CD4-positive, alpha-beta T cell (primary cell): Measurements from ENCODE around the gene EMSY. TPM values are rescaled to one million over a fixed set of nuclear protein-coding genes. Genes with fewer than 3 reads are reported as not detected.

Source experiments
- ATAC-seq: fragments of 200-7000 bp; cut with Tn5 transposase; one replicate; pipeline ENCODE4 v1.10.0; 2022; ENCODE audit warnings: mild to moderate bottlenecking; ENCODE audit not compliant: poor library complexity
- CTCF ChIA-PET: fragments of 350-600 bp; sonication (Branson Sonifier 250); formaldehyde crosslinking; loops from one replicate; lab custom pipeline; 2021; ENCODE audit warnings: antibody characterized with exemption, inconsistent platforms; lab: Charles Lee
- POLR2A ChIA-PET: fragments of 350-600 bp; sonication (Branson Sonifier 250); formaldehyde crosslinking; loops from one replicate; lab custom pipeline; 2021; ENCODE audit warnings: antibody characterized with exemption, inconsistent platforms; lab: Charles Lee
- DNase-seq, 14 experiments: peaks; one replicate each; pipeline ENCODE4 v3.0.0-alpha.2; 2013 to 2020; ENCODE audit warnings: mixed read lengths in 2 of 14
- H3K27ac ChIP-seq, 2 donors: one replicate each; pipeline versions ENCODE4 v1.5.1 to v1.7.0; 2013; ENCODE audit warnings: low read length in 2 of 2, low read depth in 1 of 2, mild to moderate bottlenecking in 1 of 2
- H3K27me3 ChIP-seq, 2 experiments: 1 replicate in 1 of 2; 2 replicates in 1 of 2; pipeline versions ENCODE4 v1.6.1 to v1.7.0; 2013; ENCODE audit warnings: low read length in 2 of 2, control low read depth in 1 of 2, mild to moderate bottlenecking in 1 of 2, moderate library complexity in 1 of 2; ENCODE audit not compliant: insufficient read depth in 2 of 2, control insufficient read depth in 1 of 2
- H3K36me3 ChIP-seq: one replicate; pipeline ENCODE4 v1.6.1; 2013; ENCODE audit warnings: low read length, control low read depth; ENCODE audit not compliant: insufficient read depth
- H3K4me1 ChIP-seq: one replicate; pipeline ENCODE4 v1.6.1; 2013; ENCODE audit warnings: low read length, control low read depth; ENCODE audit not compliant: insufficient read depth
- H3K4me3 ChIP-seq: one replicate; pipeline ENCODE4 v1.5.1; 2013; ENCODE audit warnings: mild to moderate bottlenecking, low read length, moderate library complexity
- H3K9me3 ChIP-seq, 2 experiments: 1 replicate in 1 of 2; 2 replicates in 1 of 2; pipeline versions ENCODE4 v1.6.1 to v1.7.0; 2013; ENCODE audit warnings: low read length in 2 of 2, mild to moderate bottlenecking in 2 of 2, control low read depth in 1 of 2, moderate library complexity in 1 of 2; ENCODE audit not compliant: control insufficient read depth in 1 of 2, insufficient read depth in 1 of 2
- H3K27ac Mint-ChIP-seq: one replicate; pipeline ENCODE4 v1.8.0; 2020; ENCODE audit warnings: mixed read lengths
- H3K27me3 Mint-ChIP-seq: one replicate; pipeline ENCODE4 v1.8.0; 2021; ENCODE audit warnings: mixed read lengths
- H3K36me3 Mint-ChIP-seq: one replicate; pipeline ENCODE4 v1.8.0; 2021; ENCODE audit warnings: low read depth, mixed read lengths
- H3K4me1 Mint-ChIP-seq: one replicate; pipeline ENCODE4 v1.8.0; 2021; ENCODE audit warnings: low read depth, mixed read lengths
- H3K4me3 Mint-ChIP-seq: one replicate; pipeline ENCODE4 v1.8.0; 2020; ENCODE audit warnings: mild to moderate bottlenecking, mixed read lengths
- H3K9me3 Mint-ChIP-seq: one replicate; pipeline ENCODE4 v1.8.0; 2020; ENCODE audit warnings: mixed read lengths
- CTCF ChIP-seq: fragments of 200-600 bp; IDR thresholded peaks from one replicate; pipeline ENCODE4 v1.8.0; 2022; ENCODE audit warnings: antibody characterized with exemption, mild to moderate bottlenecking
- intact Hi-C, 2 experiments: fragments of 100-400 bp; cut with DNase I in 1 of 2; cut with micrococcal nuclease in 1 of 2; formaldehyde crosslinking; loops; one replicate each; pipeline versions ENCODE4 v1.15.1 to v1.9.0; 2023 to 2025; cut with DNase I, micrococcal nuclease
- total RNA-seq, 174 experiments: library from RNA in 2 of 174; stranded (reverse) in 2 of 174; gene quantifications; one replicate each; pipeline ENCODE4 v1.2.3 and lab custom pipeline; 2021 to 2026

The EMSY gene
- total RNA-seq, 2 experiments from 2014 or later = 20.9 to 21.8 TPM

- no peaks in the 10 kb centered on the region for H3K36me3 ChIP-seq
- peaks cover 0 to 6% of the 10 kb centered on the region in 2 experiments for H3K9me3 ChIP-seq
- Mint-ChIP-seq H3K27ac (no peak overlapping the region), H3K9me3 (no peaks in the 10 kb centered on the region), H3K27me3 (no peaks in the 10 kb centered on the region), H3K4me3 (no peak overlapping the region), H3K36me3 (no peaks in the 10 kb centered on the region), H3K4me1 (peaks cover 7% of the 10 kb centered on the region)
- TF ChIP-seq CTCF = no peak
- H3K4me3 ChIP-seq = no peak overlapping the region
- H3K27ac ChIP-seq = peak overlapping the region in 1 of 2 donors; percentile 28
- POLR2A ChIA-PET = no interaction called here
- CTCF ChIA-PET = no interaction called here
- intact Hi-C loops = no loop called here
- no peak for ATAC-seq
- peaks cover 22% of the 10 kb centered on the region for H3K4me1 ChIP-seq
- H3K27me3 ChIP-seq = no peaks in the 10 kb centered on the region
- no peak for DNase-seq
Observed at GRCh38 chr11:76587820-76588454, 143.1 kb downstream of the EMSY start.

- Mint-ChIP-seq H3K9me3 (no peaks in the 10 kb centered on the region), H3K27ac (no peak overlapping the region), H3K27me3 (no peaks in the 10 kb centered on the region), H3K36me3 (no peaks in the 10 kb centered on the region), H3K4me3 (no peak overlapping the region), H3K4me1 (peaks cover 11% of the 10 kb centered on the region)
- Histone ChIP-seq H3K4me1 (peaks cover 22% of the 10 kb centered on the region), H3K36me3 (no peaks in the 10 kb centered on the region), H3K27me3 (no peaks in the 10 kb centered on the region), H3K4me3 (no peak overlapping the region), H3K27ac (peak overlapping the region in 1 of 2 donors; percentile 28), H3K9me3 (peaks cover 0 to 3% of the 10 kb centered on the region in 2 experiments)
- TF ChIP-seq CTCF = no peak
- ChIA-PET POLR2A (no interaction called here), CTCF (no interaction called here)
- peak in 8 of 14 experiments; percentile 5 to 60 (median 34) for DNase-seq
- intact Hi-C loops = no loop called here
- peak; percentile 41 for ATAC-seq
Observed at GRCh38 chr11:76588455-76589325, 143.9 kb downstream of the EMSY start.

- no peak for TF ChIP-seq CTCF
- H3K9me3 Mint-ChIP-seq = no peaks in the 10 kb centered on the region
- H3K36me3 ChIP-seq = no peaks in the 10 kb centered on the region
- H3K4me1 Mint-ChIP-seq = peaks cover 11% of the 10 kb centered on the region
- H3K4me3 ChIP-seq = no peak overlapping the region
- POLR2A ChIA-PET = no interaction called here
- intact Hi-C loops = no loop called here
- peaks cover 0 to 3% of the 10 kb centered on the region in 2 experiments for H3K9me3 ChIP-seq
- DNase-seq (no peak), ATAC-seq (no peak)
- H3K27ac ChIP-seq = no peak overlapping the region
- no peaks in the 10 kb centered on the region for H3K36me3 Mint-ChIP-seq
- peaks cover 22% of the 10 kb centered on the region for H3K4me1 ChIP-seq
- H3K27me3 Mint-ChIP-seq = no peaks in the 10 kb centered on the region
- no peak overlapping the region for H3K4me3 Mint-ChIP-seq
- H3K27ac Mint-ChIP-seq = no peak overlapping the region
- CTCF ChIA-PET = no interaction called here
- H3K27me3 ChIP-seq = no peaks in the 10 kb centered on the region
Observed at GRCh38 chr11:76589477-76589876, 144.7 kb downstream of the EMSY start.
